Lower lobe of right lung (tissue), 2 donors: ENCODE results near the gene AP5B1. TPM values are rescaled to one million over a fixed set of nuclear protein-coding genes. Genes with fewer than 3 reads are reported as not detected.

Experiments
- ATAC-seq, 2 donors: fragments of 200-7000 bp; cut with Tn5 transposase; one replicate each; pipeline ENCODE4 v1.9.1; 2020 to 2022; ENCODE audit warnings: mild to moderate bottlenecking in 2 of 2, moderate library complexity in 2 of 2
- DNase-seq: peaks from one replicate; pipeline ENCODE4 v3.0.0-alpha.2; 2020
- H3K27ac ChIP-seq: fragments of 200-600 bp; one replicate; pipeline ENCODE4 v1.8.0; 2022
- H3K27me3 ChIP-seq: fragments of 200-600 bp; one replicate; pipeline ENCODE4 v1.8.0; 2022; ENCODE audit warnings: low read depth
- H3K36me3 ChIP-seq: fragments of 200-600 bp; one replicate; pipeline ENCODE4 v1.8.0; 2022; ENCODE audit warnings: mild to moderate bottlenecking
- H3K4me1 ChIP-seq: fragments of 200-600 bp; one replicate; pipeline ENCODE4 v1.8.0; 2022
- H3K4me3 ChIP-seq: fragments of 200-600 bp; one replicate; pipeline ENCODE4 v1.8.0; 2022; ENCODE audit warnings: mild to moderate bottlenecking
- H3K9me3 ChIP-seq: fragments of 200-600 bp; one replicate; pipeline ENCODE4 v1.8.0; 2022
- intact Hi-C: fragments of 100-400 bp; cut with DNase I; formaldehyde crosslinking; loops from one replicate; pipeline ENCODE4 v1.11.0; 2022
- total RNA-seq: library from RNA; stranded (reverse); fragmentation: NEBNext Ultra II Directional; extraction: Animal tissue kit (Norgen Biotek cat#: 25700); gene quantifications from one replicate; pipeline ENCODE4 v1.2.1, GENCODE V29; 2021
- TF ChIP-seq, protein P1 (sequence below): fragments of 200-600 bp; IDR thresholded peaks from one replicate; pipeline ENCODE4 v1.8.0; 2022; ENCODE audit warnings: antibody characterized with exemption, mild to moderate bottlenecking
- donor health status: DM: no; HTN: yes; CAD: no; lungs with severe emphysema.

Gene AP5B1
- total RNA-seq, 1 donor from 2014 or later = 46.3 TPM

DNA sequence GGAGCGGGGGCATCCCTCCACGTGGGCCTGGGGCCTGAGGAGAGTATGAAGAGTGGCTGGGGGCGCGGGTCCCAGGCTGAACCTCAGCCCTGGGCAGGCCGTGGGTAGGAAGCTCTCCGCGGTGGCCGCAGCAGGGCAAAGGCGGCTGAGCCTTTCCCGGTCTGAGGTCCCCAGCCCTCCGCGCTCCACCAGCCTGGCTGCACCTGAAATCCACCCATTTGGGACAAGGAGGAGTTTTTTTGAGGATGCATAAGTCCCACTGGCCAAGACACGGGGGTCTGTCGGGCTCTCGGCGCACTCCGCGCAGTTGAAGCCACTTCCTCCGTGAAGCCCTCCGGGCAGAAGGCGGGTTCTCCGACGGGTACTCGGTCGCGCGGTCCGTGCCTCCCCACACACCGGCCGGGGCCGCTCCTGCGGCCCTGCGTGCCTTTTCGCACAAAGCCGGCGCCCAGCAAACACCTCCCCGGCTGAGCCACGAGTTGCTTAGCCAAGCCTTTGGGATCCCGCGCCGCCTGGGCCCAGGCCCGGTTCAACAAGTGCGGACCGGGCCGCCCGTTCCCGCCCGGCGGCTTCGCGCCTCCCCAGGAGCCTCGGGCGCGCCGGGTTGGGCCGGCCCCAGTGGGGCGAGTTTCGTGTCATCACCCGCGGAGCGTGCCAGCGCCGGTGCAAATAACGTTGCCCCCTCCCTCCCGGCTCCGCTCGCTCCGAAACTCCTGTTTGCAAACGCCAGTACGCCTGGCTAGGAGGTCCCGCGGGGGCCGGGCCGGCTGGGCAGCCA lies 5.4 kb upstream of the AP5B1 start:
- Histone ChIP-seq H3K9me3 (no peaks in the 10 kb centered on the region), H3K4me1 (peaks cover 29% of the 10 kb centered on the region), H3K36me3 (no peaks in the 10 kb centered on the region), H3K4me3 (peak overlapping the region; percentile 48), H3K27ac (peak overlapping the region; percentile 64), H3K27me3 (peaks cover 39% of the 10 kb centered on the region)
- peak; percentile 12 to 39 for ATAC-seq
- intact Hi-C loops = no loop called here
- DNase-seq = peak; percentile 59
- TF ChIP-seq, protein P1, sequence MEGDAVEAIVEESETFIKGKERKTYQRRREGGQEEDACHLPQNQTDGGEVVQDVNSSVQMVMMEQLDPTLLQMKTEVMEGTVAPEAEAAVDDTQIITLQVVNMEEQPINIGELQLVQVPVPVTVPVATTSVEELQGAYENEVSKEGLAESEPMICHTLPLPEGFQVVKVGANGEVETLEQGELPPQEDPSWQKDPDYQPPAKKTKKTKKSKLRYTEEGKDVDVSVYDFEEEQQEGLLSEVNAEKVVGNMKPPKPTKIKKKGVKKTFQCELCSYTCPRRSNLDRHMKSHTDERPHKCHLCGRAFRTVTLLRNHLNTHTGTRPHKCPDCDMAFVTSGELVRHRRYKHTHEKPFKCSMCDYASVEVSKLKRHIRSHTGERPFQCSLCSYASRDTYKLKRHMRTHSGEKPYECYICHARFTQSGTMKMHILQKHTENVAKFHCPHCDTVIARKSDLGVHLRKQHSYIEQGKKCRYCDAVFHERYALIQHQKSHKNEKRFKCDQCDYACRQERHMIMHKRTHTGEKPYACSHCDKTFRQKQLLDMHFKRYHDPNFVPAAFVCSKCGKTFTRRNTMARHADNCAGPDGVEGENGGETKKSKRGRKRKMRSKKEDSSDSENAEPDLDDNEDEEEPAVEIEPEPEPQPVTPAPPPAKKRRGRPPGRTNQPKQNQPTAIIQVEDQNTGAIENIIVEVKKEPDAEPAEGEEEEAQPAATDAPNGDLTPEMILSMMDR = no peak

DNA sequence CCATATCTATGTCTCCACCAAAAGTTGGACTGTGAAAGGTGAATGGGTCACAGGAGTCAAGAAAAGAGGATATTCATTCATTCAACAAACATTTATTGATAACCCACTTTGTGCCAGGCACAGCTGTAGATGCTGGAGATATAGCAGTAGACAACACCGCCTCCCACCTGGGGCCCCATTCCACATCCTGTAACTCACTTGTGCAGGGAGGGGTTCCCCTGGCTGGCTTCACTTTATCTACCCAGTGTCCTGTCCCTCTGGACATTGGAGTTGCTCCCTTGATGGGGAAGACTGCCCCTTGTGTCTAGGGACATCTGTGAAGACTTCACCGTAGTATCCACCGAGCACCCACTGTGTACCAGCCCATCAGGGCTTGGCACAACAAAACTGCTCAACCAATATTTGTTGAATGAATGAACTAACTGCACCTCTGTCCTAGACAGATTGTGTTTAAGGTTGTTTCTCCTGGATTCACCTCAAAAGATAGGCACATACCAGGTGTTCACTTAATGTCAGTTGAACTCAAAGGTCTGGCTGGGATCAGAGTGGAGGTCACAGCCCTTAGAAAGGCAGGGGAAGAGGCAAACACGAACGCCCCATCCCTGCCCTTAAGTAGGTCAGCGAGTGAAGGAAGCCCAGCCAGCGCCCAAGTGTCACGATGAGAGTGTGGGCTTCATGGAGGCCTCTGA lies 4.7 kb upstream of the AP5B1 start:
- Histone ChIP-seq H3K27ac (no peak overlapping the region), H3K9me3 (no peaks in the 10 kb centered on the region), H3K27me3 (peaks cover 39% of the 10 kb centered on the region), H3K4me3 (no peak overlapping the region), H3K36me3 (no peaks in the 10 kb centered on the region), H3K4me1 (peaks cover 27% of the 10 kb centered on the region)
- peak; percentile 25 for DNase-seq
- intact Hi-C loops = no loop called here
- TF ChIP-seq, protein P1 = no peak
- ATAC-seq = no peak

DNA sequence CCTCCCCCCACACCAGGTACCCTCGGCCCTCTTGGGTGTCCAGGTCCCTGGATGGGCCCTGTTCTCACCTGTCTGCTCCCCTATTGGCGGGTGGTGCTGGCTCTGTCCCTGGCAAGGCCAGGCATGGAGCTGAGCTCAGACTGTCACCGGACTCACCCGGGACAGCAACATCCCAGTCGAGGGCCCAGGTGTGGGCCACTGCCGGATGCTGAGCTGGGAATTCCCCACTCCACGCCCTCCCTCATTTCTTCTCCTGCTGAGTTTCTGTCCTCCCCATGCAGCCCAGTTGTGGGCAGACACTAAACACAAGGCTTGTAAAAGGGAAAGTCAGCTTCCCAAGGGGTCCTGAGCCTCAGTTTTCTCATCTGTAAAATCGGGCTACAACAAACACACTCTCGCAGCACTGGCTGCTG lies 2.0 kb upstream of the AP5B1 start:
- no peak for ATAC-seq
- peak; percentile 28 for DNase-seq
- Histone ChIP-seq H3K9me3 (no peaks in the 10 kb centered on the region), H3K27me3 (peaks cover 29% of the 10 kb centered on the region), H3K4me1 (peaks cover 40% of the 10 kb centered on the region), H3K36me3 (peaks cover 18% of the 10 kb centered on the region), H3K27ac (no peak overlapping the region), H3K4me3 (no peak overlapping the region)
- TF ChIP-seq, protein P1 = no peak
- intact Hi-C loops = no loop called here

DNA sequence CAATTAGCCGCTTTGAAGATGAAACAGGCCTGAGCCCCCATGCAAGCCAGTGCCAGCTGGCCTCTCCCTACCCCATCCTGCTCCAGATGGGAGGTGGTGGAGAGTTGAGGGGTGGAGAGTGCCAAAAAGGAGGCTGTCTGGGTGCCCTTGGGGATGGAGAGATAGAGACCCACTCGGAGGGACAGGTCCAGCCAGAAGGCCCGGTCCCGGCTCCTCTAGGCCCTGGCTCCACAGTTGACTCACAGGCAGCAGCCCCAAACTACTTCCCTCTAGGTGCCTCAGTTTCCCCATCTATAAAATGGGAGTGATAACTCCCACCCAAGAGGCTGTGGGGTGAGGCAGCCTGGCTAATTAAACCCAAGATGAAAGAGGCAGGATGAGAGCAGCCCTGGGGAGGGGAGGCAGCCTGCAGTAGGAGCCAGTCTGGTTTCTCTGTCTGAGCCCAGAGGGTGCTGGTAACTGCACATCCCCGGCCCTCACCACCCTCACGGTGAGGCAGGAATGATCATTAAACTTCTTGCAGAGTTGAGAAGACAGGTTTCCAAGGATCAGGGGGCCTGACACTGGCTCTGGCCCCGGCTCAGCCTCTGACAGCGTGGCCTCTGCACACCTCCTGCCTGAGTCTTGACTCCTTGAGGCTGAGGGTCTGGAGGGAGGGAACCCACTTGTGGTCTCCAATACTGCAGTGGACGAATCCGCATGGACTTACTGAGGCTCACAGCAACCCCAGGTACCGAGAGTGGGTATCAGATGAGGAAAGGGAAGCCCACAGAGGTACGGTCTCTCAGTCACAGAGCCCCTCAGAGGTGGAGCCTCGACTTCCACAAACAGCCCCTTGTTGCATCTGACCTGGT lies 1.4 kb upstream of the AP5B1 start:
- Histone ChIP-seq H3K36me3 (peaks cover 25% of the 10 kb centered on the region), H3K9me3 (no peaks in the 10 kb centered on the region), H3K4me1 (peaks cover 41% of the 10 kb centered on the region), H3K27me3 (peaks cover 22% of the 10 kb centered on the region), H3K27ac (peak overlapping the region; percentile 94), H3K4me3 (no peak overlapping the region)
- DNase-seq (no peak), ATAC-seq (no peak)
- TF ChIP-seq, protein P1 = no peak
- intact Hi-C loops = no loop called here
